ENCODE results near the gene DCLK3.

Gene DCLK3

DNA sequence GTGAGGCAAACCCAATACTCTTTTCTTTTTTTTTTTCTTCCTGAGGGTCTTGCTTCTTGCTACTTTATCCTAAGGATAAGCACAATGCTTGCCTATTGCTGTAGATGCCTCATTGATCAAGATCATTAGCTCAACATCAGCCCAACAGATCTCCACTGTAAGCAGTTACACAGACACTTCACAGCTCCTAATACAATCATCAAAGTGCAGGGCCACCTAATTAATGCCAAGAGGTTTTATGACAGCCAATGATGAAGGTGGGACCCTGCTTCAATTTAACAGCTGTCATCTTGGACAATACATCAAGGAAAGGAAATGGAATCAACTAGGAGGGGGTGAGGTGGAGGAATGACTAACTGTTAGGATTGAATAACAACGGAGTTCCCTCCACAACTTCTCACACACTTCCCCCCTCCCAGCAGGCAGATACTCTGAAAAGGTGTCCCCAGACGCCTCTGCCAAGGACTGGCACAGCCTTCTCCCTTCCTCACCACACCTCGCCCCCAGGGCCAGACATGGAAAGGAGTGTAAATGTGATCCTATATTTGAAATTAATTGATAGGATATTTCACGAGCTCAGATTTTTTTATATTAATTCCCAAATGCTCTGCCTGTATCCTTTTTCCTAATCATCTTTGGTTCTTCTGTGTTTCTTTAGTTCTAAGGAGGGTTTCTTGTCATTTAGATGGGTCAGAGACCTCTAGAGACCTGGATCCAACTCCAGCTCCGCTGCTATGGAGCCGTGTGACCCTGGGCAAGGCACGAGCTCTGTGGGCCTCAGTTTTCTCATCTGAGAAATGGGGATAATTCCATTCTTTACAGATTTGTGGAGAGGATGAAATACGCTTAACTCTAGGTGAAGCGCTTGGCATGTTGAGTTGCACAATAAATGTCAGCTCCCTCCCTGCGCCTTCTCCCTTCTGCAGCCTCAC is 1.2 kb downstream of the DCLK3 start:
- Histone ChIP-seq H3K9me3 (no peaks in the 10 kb centered on the region), H3K4me1 (ENCODE audit: control insufficient read depth in 1 of 2, insufficient read depth in 1 of 2, low read depth in 1 of 2, low read length in 1 of 2) (no peaks in the 10 kb centered on the region), H3K27ac (no peak overlapping the region), H3K27me3 (peaks cover 76% of the 10 kb centered on the region), H3K4me3 (ENCODE audit: low read depth in 1 of 2, low read length in 1 of 2) (no peak overlapping the region), H3K36me3 (no peaks in the 10 kb centered on the region)
- TF ChIP-seq, protein P1, sequence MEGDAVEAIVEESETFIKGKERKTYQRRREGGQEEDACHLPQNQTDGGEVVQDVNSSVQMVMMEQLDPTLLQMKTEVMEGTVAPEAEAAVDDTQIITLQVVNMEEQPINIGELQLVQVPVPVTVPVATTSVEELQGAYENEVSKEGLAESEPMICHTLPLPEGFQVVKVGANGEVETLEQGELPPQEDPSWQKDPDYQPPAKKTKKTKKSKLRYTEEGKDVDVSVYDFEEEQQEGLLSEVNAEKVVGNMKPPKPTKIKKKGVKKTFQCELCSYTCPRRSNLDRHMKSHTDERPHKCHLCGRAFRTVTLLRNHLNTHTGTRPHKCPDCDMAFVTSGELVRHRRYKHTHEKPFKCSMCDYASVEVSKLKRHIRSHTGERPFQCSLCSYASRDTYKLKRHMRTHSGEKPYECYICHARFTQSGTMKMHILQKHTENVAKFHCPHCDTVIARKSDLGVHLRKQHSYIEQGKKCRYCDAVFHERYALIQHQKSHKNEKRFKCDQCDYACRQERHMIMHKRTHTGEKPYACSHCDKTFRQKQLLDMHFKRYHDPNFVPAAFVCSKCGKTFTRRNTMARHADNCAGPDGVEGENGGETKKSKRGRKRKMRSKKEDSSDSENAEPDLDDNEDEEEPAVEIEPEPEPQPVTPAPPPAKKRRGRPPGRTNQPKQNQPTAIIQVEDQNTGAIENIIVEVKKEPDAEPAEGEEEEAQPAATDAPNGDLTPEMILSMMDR (IDR thresholded peaks at IDR 0.05), result no peak

- H3K4me1 ChIP-seq (ENCODE audit: control insufficient read depth in 1 of 2, insufficient read depth in 1 of 2, low read depth in 1 of 2, low read length in 1 of 2), result no peaks in the 10 kb centered on the region
- no peaks in the 10 kb centered on the region for H3K9me3 ChIP-seq
- H3K27me3 ChIP-seq, result peaks cover 62% of the 10 kb centered on the region
- TF ChIP-seq, protein P1 (IDR thresholded peaks at IDR 0.05), result no peak
- H3K36me3 ChIP-seq, result no peaks in the 10 kb centered on the region
- no peak overlapping the region for H3K27ac ChIP-seq
- H3K4me3 ChIP-seq (ENCODE audit: low read depth in 1 of 2, low read length in 1 of 2), result no peak overlapping the region
Measured at GRCh38 chr3:36761779-36762178, 2.6 kb downstream of the DCLK3 start.

DNA sequence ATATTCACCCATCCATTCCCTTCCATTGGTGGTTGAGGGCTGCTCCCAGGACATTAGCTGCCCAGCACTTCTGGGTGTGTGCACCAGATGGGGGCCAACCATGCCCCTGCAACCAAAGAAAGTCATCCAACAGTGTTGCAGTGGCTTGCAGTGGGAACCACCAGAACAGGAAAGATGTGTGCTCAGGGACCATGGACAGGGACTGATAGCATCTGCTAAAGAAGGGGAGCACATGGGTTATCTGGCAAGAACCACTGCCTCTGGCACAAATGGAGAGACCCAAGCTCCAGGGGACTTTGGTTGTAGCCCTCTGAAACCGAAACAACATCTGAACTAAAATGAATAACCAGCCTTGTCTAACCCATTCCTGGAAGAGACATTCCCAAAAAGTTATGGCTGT is 8.1 kb downstream of the DCLK3 start:
- no peak overlapping the region for H3K4me3 ChIP-seq (ENCODE audit: low read depth in 1 of 2, low read length in 1 of 2)
- H3K4me1 ChIP-seq (ENCODE audit: control insufficient read depth in 1 of 2, insufficient read depth in 1 of 2, low read depth in 1 of 2, low read length in 1 of 2), result no peaks in the 10 kb centered on the region
- H3K9me3 ChIP-seq, result no peaks in the 10 kb centered on the region
- no peak overlapping the region for H3K27ac ChIP-seq
- H3K36me3 ChIP-seq, result no peaks in the 10 kb centered on the region
- TF ChIP-seq, protein P1 (IDR thresholded peaks at IDR 0.05), result no peak
- peaks cover 7% of the 10 kb centered on the region for H3K27me3 ChIP-seq

DNA sequence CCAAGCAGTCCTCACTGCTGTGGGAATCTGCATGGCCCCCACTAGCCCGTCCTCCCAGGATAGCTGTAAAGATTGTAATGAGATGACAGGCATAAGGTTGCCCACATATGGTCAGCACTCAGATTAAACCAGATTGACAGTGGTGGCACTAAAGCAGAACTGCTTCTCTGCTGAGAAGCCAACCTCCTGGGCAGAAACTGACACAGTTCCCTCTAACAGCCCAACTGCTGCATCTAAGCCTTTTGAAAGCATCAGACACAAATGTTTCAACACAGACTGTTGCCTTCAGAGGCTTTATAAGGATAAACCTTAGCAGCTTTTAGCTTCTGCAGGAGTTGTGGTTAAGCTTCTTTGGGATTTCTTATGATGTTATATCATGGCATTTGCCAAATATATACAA is 13.0 kb downstream of the DCLK3 start:
- TF ChIP-seq, protein P1 (IDR thresholded peaks at IDR 0.05), result no peak
- Histone ChIP-seq H3K27ac (no peak overlapping the region), H3K4me1 (ENCODE audit: control insufficient read depth in 1 of 2, insufficient read depth in 1 of 2, low read depth in 1 of 2, low read length in 1 of 2) (no peaks in the 10 kb centered on the region), H3K9me3 (no peaks in the 10 kb centered on the region), H3K36me3 (no peaks in the 10 kb centered on the region), H3K4me3 (ENCODE audit: low read depth in 1 of 2, low read length in 1 of 2) (no peak overlapping the region), H3K27me3 (no peaks in the 10 kb centered on the region)

GRCh38 chr3:36750737-36751136 is 13.6 kb downstream of the DCLK3 start:
- TF ChIP-seq, protein P1 (IDR thresholded peaks at IDR 0.05), result no peak
- Histone ChIP-seq H3K36me3 (no peaks in the 10 kb centered on the region), H3K27ac (no peak overlapping the region), H3K4me3 (ENCODE audit: low read depth in 1 of 2, low read length in 1 of 2) (no peak overlapping the region), H3K4me1 (ENCODE audit: control insufficient read depth in 1 of 2, insufficient read depth in 1 of 2, low read depth in 1 of 2, low read length in 1 of 2) (no peaks in the 10 kb centered on the region), H3K27me3 (no peaks in the 10 kb centered on the region), H3K9me3 (no peaks in the 10 kb centered on the region)
